Endothelial cell of umbilical vein (primary cell): ENCODE measurements around the gene PRR11.

Experiments used
- EZH2 ChIP-seq: IDR thresholded peaks from 2 replicates; pipeline ENCODE4 v1.6.1; 2012; ENCODE audit warnings: borderline replicate concordance, low read depth, mild to moderate bottlenecking, moderate library complexity, low read length, inconsistent platforms; ENCODE audit not compliant: severe bottlenecking
- FOS ChIP-seq: IDR thresholded peaks from 2 replicates; pipeline ENCODE4 v1.6.1; 2011; ENCODE audit warnings: mild to moderate bottlenecking, low read length, moderate library complexity, borderline replicate concordance; ENCODE audit not compliant: insufficient read depth
- GATA2 ChIP-seq: IDR thresholded peaks from 2 replicates; pipeline ENCODE4 v1.7.0; 2011; ENCODE audit warnings: low read depth, mild to moderate bottlenecking, moderate library complexity, mixed read lengths, low read length; ENCODE audit not compliant: insufficient read length, insufficient read depth
- JUN ChIP-seq: IDR thresholded peaks from 2 replicates; pipeline ENCODE4 v1.6.1; 2011; ENCODE audit warnings: borderline replicate concordance, low read depth; ENCODE audit not compliant: insufficient read length, insufficient read depth
- MAX ChIP-seq: IDR thresholded peaks from 2 replicates; pipeline ENCODE4 v1.6.1; 2011; ENCODE audit not compliant: insufficient read depth, insufficient read length
- MYC ChIP-seq: IDR thresholded peaks from one replicate; pipeline ENCODE4 v1.6.1; 2011; ENCODE audit warnings: mild to moderate bottlenecking, low read depth, low read length
- POLR2A ChIP-seq: IDR thresholded peaks from 2 replicates; pipeline ENCODE4 v1.6.1; 2012; ENCODE audit warnings: low read depth, mild to moderate bottlenecking, control low read depth, low read length
- POLR2AphosphoS5 ChIP-seq: IDR thresholded peaks from 2 replicates; pipeline ENCODE4 v1.6.1; 2012; ENCODE audit warnings: low read depth, mild to moderate bottlenecking, control low read depth, low read length, moderate library complexity; ENCODE audit not compliant: insufficient read depth
- TF ChIP-seq, protein P1 (sequence below), 2 donors: IDR thresholded peaks; 1 replicate in 1 of 2; 2 replicates in 1 of 2; pipeline ENCODE4 v1.5.1; 2011; ENCODE audit warnings: low read length in 2 of 2, mild to moderate bottlenecking in 2 of 2, moderate library complexity in 2 of 2, control low read depth in 1 of 2, inconsistent platforms in 1 of 2, low read depth in 1 of 2; ENCODE audit not compliant: insufficient read depth in 1 of 2; ENCODE audit errors: extremely low read depth in 1 of 2

- TF ChIP-seq, protein P1, sequence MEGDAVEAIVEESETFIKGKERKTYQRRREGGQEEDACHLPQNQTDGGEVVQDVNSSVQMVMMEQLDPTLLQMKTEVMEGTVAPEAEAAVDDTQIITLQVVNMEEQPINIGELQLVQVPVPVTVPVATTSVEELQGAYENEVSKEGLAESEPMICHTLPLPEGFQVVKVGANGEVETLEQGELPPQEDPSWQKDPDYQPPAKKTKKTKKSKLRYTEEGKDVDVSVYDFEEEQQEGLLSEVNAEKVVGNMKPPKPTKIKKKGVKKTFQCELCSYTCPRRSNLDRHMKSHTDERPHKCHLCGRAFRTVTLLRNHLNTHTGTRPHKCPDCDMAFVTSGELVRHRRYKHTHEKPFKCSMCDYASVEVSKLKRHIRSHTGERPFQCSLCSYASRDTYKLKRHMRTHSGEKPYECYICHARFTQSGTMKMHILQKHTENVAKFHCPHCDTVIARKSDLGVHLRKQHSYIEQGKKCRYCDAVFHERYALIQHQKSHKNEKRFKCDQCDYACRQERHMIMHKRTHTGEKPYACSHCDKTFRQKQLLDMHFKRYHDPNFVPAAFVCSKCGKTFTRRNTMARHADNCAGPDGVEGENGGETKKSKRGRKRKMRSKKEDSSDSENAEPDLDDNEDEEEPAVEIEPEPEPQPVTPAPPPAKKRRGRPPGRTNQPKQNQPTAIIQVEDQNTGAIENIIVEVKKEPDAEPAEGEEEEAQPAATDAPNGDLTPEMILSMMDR (IDR thresholded peaks at IDR 0.05; ENCODE audit: extremely low read depth in 1 of 2, insufficient read depth in 1 of 2, low read depth in 1 of 2, low read length in 2 of 2) = no peak
- no peak for TF ChIP-seq POLR2A
- no peak for TF ChIP-seq EZH2
- no peak for TF ChIP-seq POLR2AphosphoS5
- no peak for TF ChIP-seq JUN
- TF ChIP-seq FOS = no peak
- TF ChIP-seq MAX = no peak
- TF ChIP-seq MYC = no peak
- TF ChIP-seq GATA2 = no peak
These were observed 4.0 kb upstream of the PRR11 start for GRCh38 chr17:59151591-59151990.
